ENCODE results near the gene CHI3L2. TPM values are rescaled to one million over a fixed set of nuclear protein-coding genes. Genes with fewer than 3 reads are reported as not detected.

Gene CHI3L2
- total and polyA plus RNA-seq, 10 of the 15 experiments (the other 5 are each of a cell fraction or from before 2014, with no cell fraction given), result 37.1 to 508 (median 98.3) TPM

DNA sequence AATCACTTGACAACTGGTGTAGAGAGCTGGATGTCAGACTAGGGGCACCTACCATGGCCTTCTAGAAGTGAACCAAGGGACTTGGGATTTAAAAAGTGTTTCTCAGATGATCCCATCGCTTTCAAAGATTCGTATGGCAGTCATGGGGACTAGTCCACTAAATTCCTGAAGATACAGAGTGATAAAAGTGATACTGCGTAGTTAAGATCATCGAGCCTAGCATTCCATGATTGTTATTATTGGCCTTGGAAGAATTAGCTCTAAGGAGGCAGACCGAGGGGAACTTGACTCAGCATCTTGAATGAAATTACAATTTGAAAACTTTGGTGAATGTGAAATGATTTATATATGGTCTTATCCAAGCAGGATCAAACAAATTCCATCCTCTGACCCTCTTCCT lies 61.9 kb downstream of the CHI3L2 start:
- Histone ChIP-seq H4K20me1 (ENCODE audit: control insufficient read depth, insufficient read depth) (no peaks in the 10 kb centered on the region), H3K36me3 (ENCODE audit: control insufficient read depth in 2 of 2, insufficient read depth in 2 of 2, low read length in 1 of 2) (no peaks in the 10 kb centered on the region), H3K27me3 (replicated peaks in 1 of 2; ENCODE audit: control insufficient read depth in 2 of 2, insufficient read depth in 2 of 2, low read length in 1 of 2) (peaks cover 0 to 6% of the 10 kb centered on the region in 2 experiments; a peak in 1 of 4 replicates), H3K79me2 (ENCODE audit: control insufficient read depth, insufficient read depth, low read length) (no peaks in the 10 kb centered on the region), H3K4me1 (ENCODE audit: control insufficient read depth, insufficient read depth, low read length) (no peaks in the 10 kb centered on the region), H2AFZ (ENCODE audit: control insufficient read depth, low read depth, low read length) (no peak overlapping the region), H3K27ac (ENCODE audit: control insufficient read depth, insufficient read depth) (no peak overlapping the region), H3K9me3 (replicated peaks; ENCODE audit: control insufficient read depth, insufficient read depth, low read length) (no peaks in the 10 kb centered on the region), H3K4me2 (ENCODE audit: control insufficient read depth, insufficient read depth) (no peak overlapping the region), H3K4me3 (no peak overlapping the region), H3K9ac (ENCODE audit: control insufficient read depth, insufficient read depth, low read length) (no peak overlapping the region)
- SMC1A ChIA-PET (ENCODE audit: uncharacterized antibody, unreplicated experiment), result interaction anchor here (1.3 kb wide), 1 partner anchor 17 kb away, joined by 5 read pairs; no protein-coding TSS in a partner anchor
- no peak for FAIRE-seq
- CTCF ChIA-PET, result no interaction called here
- in situ Hi-C loops (cut with MboI), result no loop called here
- DNase-seq (ENCODE audit: low read depth, low spot score), result no peak
- TF ChIP-seq, protein P1, sequence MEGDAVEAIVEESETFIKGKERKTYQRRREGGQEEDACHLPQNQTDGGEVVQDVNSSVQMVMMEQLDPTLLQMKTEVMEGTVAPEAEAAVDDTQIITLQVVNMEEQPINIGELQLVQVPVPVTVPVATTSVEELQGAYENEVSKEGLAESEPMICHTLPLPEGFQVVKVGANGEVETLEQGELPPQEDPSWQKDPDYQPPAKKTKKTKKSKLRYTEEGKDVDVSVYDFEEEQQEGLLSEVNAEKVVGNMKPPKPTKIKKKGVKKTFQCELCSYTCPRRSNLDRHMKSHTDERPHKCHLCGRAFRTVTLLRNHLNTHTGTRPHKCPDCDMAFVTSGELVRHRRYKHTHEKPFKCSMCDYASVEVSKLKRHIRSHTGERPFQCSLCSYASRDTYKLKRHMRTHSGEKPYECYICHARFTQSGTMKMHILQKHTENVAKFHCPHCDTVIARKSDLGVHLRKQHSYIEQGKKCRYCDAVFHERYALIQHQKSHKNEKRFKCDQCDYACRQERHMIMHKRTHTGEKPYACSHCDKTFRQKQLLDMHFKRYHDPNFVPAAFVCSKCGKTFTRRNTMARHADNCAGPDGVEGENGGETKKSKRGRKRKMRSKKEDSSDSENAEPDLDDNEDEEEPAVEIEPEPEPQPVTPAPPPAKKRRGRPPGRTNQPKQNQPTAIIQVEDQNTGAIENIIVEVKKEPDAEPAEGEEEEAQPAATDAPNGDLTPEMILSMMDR (IDR thresholded peaks at IDR 0.05 in 2 of 3, conservative IDR thresholded peaks at IDR 0.05 in 1 of 3; ENCODE audit: control insufficient read depth in 2 of 3, extremely low read depth in 1 of 3, insufficient read depth in 1 of 3, low read depth in 3 of 3, low read length in 3 of 3), result no peak
- no peak for TF ChIP-seq JUND (IDR thresholded peaks at IDR 0.05; ENCODE audit: low read depth, low read length)
- TF ChIP-seq DPF2 (IDR thresholded peaks at IDR 0.05), result no peak
- no peak for TF ChIP-seq MXI1 (IDR thresholded peaks at IDR 0.05; ENCODE audit: low read depth, low read length)
- TF ChIP-seq HDAC6 (IDR thresholded peaks at IDR 0.05; ENCODE audit: unreplicated experiment), result no peak
- no peak for TF ChIP-seq ESRRA (IDR thresholded peaks at IDR 0.05; ENCODE audit: low read length)
- TF ChIP-seq GABPA (IDR thresholded peaks at IDR 0.05; ENCODE audit: low read depth), result no peak
- TF ChIP-seq, protein P2, sequence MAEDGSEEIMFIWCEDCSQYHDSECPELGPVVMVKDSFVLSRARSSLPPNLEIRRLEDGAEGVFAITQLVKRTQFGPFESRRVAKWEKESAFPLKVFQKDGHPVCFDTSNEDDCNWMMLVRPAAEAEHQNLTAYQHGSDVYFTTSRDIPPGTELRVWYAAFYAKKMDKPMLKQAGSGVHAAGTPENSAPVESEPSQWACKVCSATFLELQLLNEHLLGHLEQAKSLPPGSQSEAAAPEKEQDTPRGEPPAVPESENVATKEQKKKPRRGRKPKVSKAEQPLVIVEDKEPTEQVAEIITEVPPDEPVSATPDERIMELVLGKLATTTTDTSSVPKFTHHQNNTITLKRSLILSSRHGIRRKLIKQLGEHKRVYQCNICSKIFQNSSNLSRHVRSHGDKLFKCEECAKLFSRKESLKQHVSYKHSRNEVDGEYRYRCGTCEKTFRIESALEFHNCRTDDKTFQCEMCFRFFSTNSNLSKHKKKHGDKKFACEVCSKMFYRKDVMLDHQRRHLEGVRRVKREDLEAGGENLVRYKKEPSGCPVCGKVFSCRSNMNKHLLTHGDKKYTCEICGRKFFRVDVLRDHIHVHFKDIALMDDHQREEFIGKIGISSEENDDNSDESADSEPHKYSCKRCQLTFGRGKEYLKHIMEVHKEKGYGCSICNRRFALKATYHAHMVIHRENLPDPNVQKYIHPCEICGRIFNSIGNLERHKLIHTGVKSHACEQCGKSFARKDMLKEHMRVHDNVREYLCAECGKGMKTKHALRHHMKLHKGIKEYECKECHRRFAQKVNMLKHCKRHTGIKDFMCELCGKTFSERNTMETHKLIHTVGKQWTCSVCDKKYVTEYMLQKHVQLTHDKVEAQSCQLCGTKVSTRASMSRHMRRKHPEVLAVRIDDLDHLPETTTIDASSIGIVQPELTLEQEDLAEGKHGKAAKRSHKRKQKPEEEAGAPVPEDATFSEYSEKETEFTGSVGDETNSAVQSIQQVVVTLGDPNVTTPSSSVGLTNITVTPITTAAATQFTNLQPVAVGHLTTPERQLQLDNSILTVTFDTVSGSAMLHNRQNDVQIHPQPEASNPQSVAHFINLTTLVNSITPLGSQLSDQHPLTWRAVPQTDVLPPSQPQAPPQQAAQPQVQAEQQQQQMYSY (CRISPR knock-in tag; IDR thresholded peaks at IDR 0.05), result no peak
- no peak for TF ChIP-seq RCOR1 (conservative IDR thresholded peaks at IDR 0.05; ENCODE audit: low read depth, low read length)
- no peak for ATAC-seq
- RAD21 ChIA-PET (ENCODE audit: unreplicated experiment), result no interaction called here
- intact Hi-C loops (cut with micrococcal nuclease; ENCODE audit: unreplicated experiment), result no loop called here
- POLR2A ChIA-PET, result no interaction called here
- BruUV-seq (replicated peaks), result no TSS peak
- WGBS (ENCODE audit: insufficient coverage, insufficient replicate concordance, low lambda C conversion rate, missing lambda C conversion rate), result 19% methylated on average over 5 of the region's 5 CpGs

All from GM12878 (cell line).